Left lung (tissue), 10 donors: ENCODE data around the gene RASSF8. TPM values are rescaled to one million over a fixed set of nuclear protein-coding genes. Genes with fewer than 3 reads are reported as not detected.
A peak's percentile ranks its signal among the peaks of the same experiment; 100 is the strongest.

ENCODE experiments used
- ATAC-seq: fragments of 200-7000 bp; cut with Tn5 transposase; one replicate; pipeline ENCODE4 v1.9.1; 2020; ENCODE audit warnings: moderate library complexity
- DNase-seq, 4 donors: peaks; one replicate each; pipeline ENCODE4 v3.0.0-alpha.2; 2013 to 2020
- H3K27ac ChIP-seq, 2 donors: fragments of 200-600 bp; sonication (generic) in 1 of 2; one replicate each; pipeline versions ENCODE4 v1.5.0 to v1.8.0; 2020 to 2021
- H3K27me3 ChIP-seq, 2 donors: fragments of 200-600 bp; sonication (generic) in 1 of 2; one replicate each; pipeline versions ENCODE4 v1.5.0 to v1.8.0; 2020 to 2021
- H3K36me3 ChIP-seq, 2 donors: fragments of 200-600 bp; sonication (generic) in 1 of 2; one replicate each; pipeline versions ENCODE4 v1.5.0 to v1.8.0; 2020 to 2021
- H3K4me1 ChIP-seq, 2 donors: fragments of 200-600 bp; one replicate each; pipeline ENCODE4 v1.8.0; 2021
- H3K4me3 ChIP-seq, 2 donors: fragments of 200-600 bp; sonication (generic) in 1 of 2; one replicate each; pipeline versions ENCODE4 v1.5.0 to v1.8.0; 2020 to 2021; ENCODE audit warnings: mild to moderate bottlenecking in 1 of 2
- H3K9me3 ChIP-seq, 2 donors: fragments of 200-600 bp; sonication (generic) in 1 of 2; one replicate each; pipeline versions ENCODE4 v1.5.0 to v1.8.0; 2020 to 2021
- CTCF ChIP-seq, 2 donors: fragments of 200-600 bp; sonication (generic) in 1 of 2; IDR thresholded peaks; one replicate each; pipeline versions ENCODE4 v1.5.0 to v1.8.0; 2021; ENCODE audit warnings: antibody characterized with exemption in 2 of 2
- intact Hi-C, 2 donors: fragments of 100-400 bp; cut with DNase I; formaldehyde crosslinking; loops; one replicate each; pipeline versions ENCODE4 v1.11.2 to v1.14.2; 2022
- polyA plus RNA-seq, 6 donors: library from polyadenylated mRNA; unstranded; fragments of 120-200 nt; gene quantifications; one replicate each; pipeline ENCODE4 v1.2.1, GENCODE V29; 2013; ENCODE audit not compliant: insufficient read length in 6 of 6
- total RNA-seq, 2 donors: library from RNA; stranded (reverse); fragmentation: NEBNext Ultra II Directional; extraction: Animal tissue kit (Norgen Biotek cat#: 25700); gene quantifications; one replicate each; pipeline ENCODE4 v1.2.1, GENCODE V29; 2021
- donor health status: DM: no; HTN: yes; CAD: no.
- donor health status: DM: no; HTN: no; CAD: no.

RASSF8 gene
- total and polyA plus RNA-seq, 8 donors = 32.5 to 45.3 (median 37.1) TPM

GRCh38 chr12:26031827-26032226 lies 73.3 kb downstream of the RASSF8 start:
- TF ChIP-seq CTCF (IDR thresholded peaks at IDR 0.05) = no peak
- Histone ChIP-seq H3K4me1 (peaks cover 0 to 11% of the 10 kb centered on the region in 2 donors), H3K27ac (no peak overlapping the region), H3K4me3 (no peak overlapping the region), H3K36me3 (no peaks in the 10 kb centered on the region), H3K27me3 (no peaks in the 10 kb centered on the region), H3K9me3 (no peaks in the 10 kb centered on the region)
- intact Hi-C loops = no loop called here
- no peak for ATAC-seq
- DNase-seq = no peak

- no peak for DNase-seq
- no peak overlapping the region for H3K4me3 ChIP-seq
- H3K4me1 ChIP-seq = peaks cover 0 to 11% of the 10 kb centered on the region in 2 donors
- no peak for ATAC-seq
- no peak overlapping the region for H3K27ac ChIP-seq
- intact Hi-C loops = no loop called here
- H3K9me3 ChIP-seq = no peaks in the 10 kb centered on the region
- no peaks in the 10 kb centered on the region for H3K36me3 ChIP-seq
- TF ChIP-seq CTCF (IDR thresholded peaks at IDR 0.05) = no peak
- no peaks in the 10 kb centered on the region for H3K27me3 ChIP-seq
Measured at GRCh38 chr12:26032290-26032689, 73.8 kb downstream of the RASSF8 start.

GRCh38 chr12:26032719-26033241 lies 74.3 kb downstream of the RASSF8 start:
- H3K4me1 ChIP-seq = peaks cover 0 to 11% of the 10 kb centered on the region in 2 donors
- H3K4me3 ChIP-seq = no peak overlapping the region
- intact Hi-C loops = no loop called here
- H3K9me3 ChIP-seq = no peaks in the 10 kb centered on the region
- DNase-seq (peak in 1 of 4 donors; percentile 39), ATAC-seq (no peak)
- no peak for TF ChIP-seq CTCF (IDR thresholded peaks at IDR 0.05)
- no peak overlapping the region for H3K27ac ChIP-seq
- no peaks in the 10 kb centered on the region for H3K36me3 ChIP-seq
- no peaks in the 10 kb centered on the region for H3K27me3 ChIP-seq

GRCh38 chr12:26034371-26035142 lies 76.1 kb downstream of the RASSF8 start:
- Histone ChIP-seq H3K36me3 (no peaks in the 10 kb centered on the region), H3K4me1 (peaks cover 0 to 11% of the 10 kb centered on the region in 2 donors), H3K9me3 (no peaks in the 10 kb centered on the region), H3K27ac (no peak overlapping the region), H3K27me3 (no peaks in the 10 kb centered on the region), H3K4me3 (no peak overlapping the region)
- DNase-seq (no peak), ATAC-seq (no peak)
- intact Hi-C loops = no loop called here
- no peak for TF ChIP-seq CTCF (IDR thresholded peaks at IDR 0.05)

- no peaks in the 10 kb centered on the region for H3K9me3 ChIP-seq
- no peaks in the 10 kb centered on the region for H3K36me3 ChIP-seq
- DNase-seq (no peak), ATAC-seq (no peak)
- H3K4me1 ChIP-seq = peaks cover 0 to 8% of the 10 kb centered on the region in 2 donors
- TF ChIP-seq CTCF (IDR thresholded peaks at IDR 0.05) = no peak
- intact Hi-C loops = no loop called here
- no peaks in the 10 kb centered on the region for H3K27me3 ChIP-seq
- no peak overlapping the region for H3K27ac ChIP-seq
- no peak overlapping the region for H3K4me3 ChIP-seq
Measured at GRCh38 chr12:26036877-26037276, 78.4 kb downstream of the RASSF8 start.
